CD4-positive, alpha-beta T cell (primary cell): Measurements from ENCODE around the gene ABCA13. TPM values are rescaled to one million over a fixed set of nuclear protein-coding genes. Genes with fewer than 3 reads are reported as not detected.

ENCODE experiments used
- ATAC-seq: fragments of 200-7000 bp; cut with Tn5 transposase; one replicate; pipeline ENCODE4 v1.10.0; 2022; ENCODE audit warnings: mild to moderate bottlenecking; ENCODE audit not compliant: poor library complexity
- CTCF ChIA-PET: fragments of 350-600 bp; sonication (Branson Sonifier 250); formaldehyde crosslinking; loops from one replicate; lab custom pipeline; 2021; ENCODE audit warnings: antibody characterized with exemption, inconsistent platforms; lab: Charles Lee
- POLR2A ChIA-PET: fragments of 350-600 bp; sonication (Branson Sonifier 250); formaldehyde crosslinking; loops from one replicate; lab custom pipeline; 2021; ENCODE audit warnings: antibody characterized with exemption, inconsistent platforms; lab: Charles Lee
- DNase-seq, 14 experiments: peaks; one replicate each; pipeline ENCODE4 v3.0.0-alpha.2; 2013 to 2020; ENCODE audit warnings: mixed read lengths in 2 of 14
- H3K27ac ChIP-seq, 2 donors: one replicate each; pipeline versions ENCODE4 v1.5.1 to v1.7.0; 2013; ENCODE audit warnings: low read length in 2 of 2, low read depth in 1 of 2, mild to moderate bottlenecking in 1 of 2
- H3K27me3 ChIP-seq, 2 experiments: 1 replicate in 1 of 2; 2 replicates in 1 of 2; pipeline versions ENCODE4 v1.6.1 to v1.7.0; 2013; ENCODE audit warnings: low read length in 2 of 2, control low read depth in 1 of 2, mild to moderate bottlenecking in 1 of 2, moderate library complexity in 1 of 2; ENCODE audit not compliant: insufficient read depth in 2 of 2, control insufficient read depth in 1 of 2
- H3K36me3 ChIP-seq: one replicate; pipeline ENCODE4 v1.6.1; 2013; ENCODE audit warnings: low read length, control low read depth; ENCODE audit not compliant: insufficient read depth
- H3K4me1 ChIP-seq: one replicate; pipeline ENCODE4 v1.6.1; 2013; ENCODE audit warnings: low read length, control low read depth; ENCODE audit not compliant: insufficient read depth
- H3K4me3 ChIP-seq: one replicate; pipeline ENCODE4 v1.5.1; 2013; ENCODE audit warnings: mild to moderate bottlenecking, low read length, moderate library complexity
- H3K9me3 ChIP-seq, 2 experiments: 1 replicate in 1 of 2; 2 replicates in 1 of 2; pipeline versions ENCODE4 v1.6.1 to v1.7.0; 2013; ENCODE audit warnings: low read length in 2 of 2, mild to moderate bottlenecking in 2 of 2, control low read depth in 1 of 2, moderate library complexity in 1 of 2; ENCODE audit not compliant: control insufficient read depth in 1 of 2, insufficient read depth in 1 of 2
- H3K27ac Mint-ChIP-seq: one replicate; pipeline ENCODE4 v1.8.0; 2020; ENCODE audit warnings: mixed read lengths
- H3K27me3 Mint-ChIP-seq: one replicate; pipeline ENCODE4 v1.8.0; 2021; ENCODE audit warnings: mixed read lengths
- H3K36me3 Mint-ChIP-seq: one replicate; pipeline ENCODE4 v1.8.0; 2021; ENCODE audit warnings: low read depth, mixed read lengths
- H3K4me1 Mint-ChIP-seq: one replicate; pipeline ENCODE4 v1.8.0; 2021; ENCODE audit warnings: low read depth, mixed read lengths
- H3K4me3 Mint-ChIP-seq: one replicate; pipeline ENCODE4 v1.8.0; 2020; ENCODE audit warnings: mild to moderate bottlenecking, mixed read lengths
- H3K9me3 Mint-ChIP-seq: one replicate; pipeline ENCODE4 v1.8.0; 2020; ENCODE audit warnings: mixed read lengths
- intact Hi-C, 2 experiments: fragments of 100-400 bp; cut with DNase I in 1 of 2; cut with micrococcal nuclease in 1 of 2; formaldehyde crosslinking; loops; one replicate each; pipeline versions ENCODE4 v1.15.1 to v1.9.0; 2023 to 2025; cut with DNase I, micrococcal nuclease
- total RNA-seq, 174 experiments: library from RNA in 2 of 174; stranded (reverse) in 2 of 174; gene quantifications; one replicate each; pipeline ENCODE4 v1.2.3 and lab custom pipeline; 2021 to 2026
- TF ChIP-seq, protein P1 (sequence below): fragments of 200-600 bp; IDR thresholded peaks from one replicate; pipeline ENCODE4 v1.8.0; 2022; ENCODE audit warnings: antibody characterized with exemption, mild to moderate bottlenecking

ABCA13 gene
- total RNA-seq, 2 experiments from 2014 or later = not detected

DNA sequence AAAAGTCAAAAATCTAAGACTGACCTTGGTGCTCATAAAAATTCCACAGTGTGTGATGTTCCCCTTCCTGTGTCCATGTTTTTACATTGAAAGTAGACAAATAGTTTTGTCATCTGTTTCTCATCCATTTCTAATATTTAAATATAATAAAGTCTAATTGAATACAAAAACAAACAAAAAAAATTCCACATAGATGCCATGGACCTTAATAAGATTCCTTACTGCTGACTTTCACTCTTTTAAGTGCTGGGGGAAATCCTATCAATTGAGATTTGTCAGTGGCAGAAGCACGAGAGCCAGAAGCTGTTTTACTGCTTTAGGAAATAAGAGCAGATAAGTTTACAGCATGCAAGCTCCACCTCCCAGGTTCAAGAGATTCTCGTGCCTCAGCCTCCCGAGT is 310.0 kb downstream of the ABCA13 start:
- intact Hi-C loops = no loop called here
- Mint-ChIP-seq H3K4me1 (no peaks in the 10 kb centered on the region), H3K27me3 (no peaks in the 10 kb centered on the region), H3K9me3 (peaks cover 6% of the 10 kb centered on the region), H3K36me3 (no peaks in the 10 kb centered on the region), H3K27ac (no peak overlapping the region), H3K4me3 (no peak overlapping the region)
- Histone ChIP-seq H3K27me3 (no peaks in the 10 kb centered on the region), H3K4me1 (no peaks in the 10 kb centered on the region), H3K9me3 (peaks cover 0 to 11% of the 10 kb centered on the region in 2 experiments), H3K27ac (no peak overlapping the region), H3K4me3 (no peak overlapping the region), H3K36me3 (no peaks in the 10 kb centered on the region)
- TF ChIP-seq, protein P1, sequence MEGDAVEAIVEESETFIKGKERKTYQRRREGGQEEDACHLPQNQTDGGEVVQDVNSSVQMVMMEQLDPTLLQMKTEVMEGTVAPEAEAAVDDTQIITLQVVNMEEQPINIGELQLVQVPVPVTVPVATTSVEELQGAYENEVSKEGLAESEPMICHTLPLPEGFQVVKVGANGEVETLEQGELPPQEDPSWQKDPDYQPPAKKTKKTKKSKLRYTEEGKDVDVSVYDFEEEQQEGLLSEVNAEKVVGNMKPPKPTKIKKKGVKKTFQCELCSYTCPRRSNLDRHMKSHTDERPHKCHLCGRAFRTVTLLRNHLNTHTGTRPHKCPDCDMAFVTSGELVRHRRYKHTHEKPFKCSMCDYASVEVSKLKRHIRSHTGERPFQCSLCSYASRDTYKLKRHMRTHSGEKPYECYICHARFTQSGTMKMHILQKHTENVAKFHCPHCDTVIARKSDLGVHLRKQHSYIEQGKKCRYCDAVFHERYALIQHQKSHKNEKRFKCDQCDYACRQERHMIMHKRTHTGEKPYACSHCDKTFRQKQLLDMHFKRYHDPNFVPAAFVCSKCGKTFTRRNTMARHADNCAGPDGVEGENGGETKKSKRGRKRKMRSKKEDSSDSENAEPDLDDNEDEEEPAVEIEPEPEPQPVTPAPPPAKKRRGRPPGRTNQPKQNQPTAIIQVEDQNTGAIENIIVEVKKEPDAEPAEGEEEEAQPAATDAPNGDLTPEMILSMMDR = no peak
- POLR2A ChIA-PET = no interaction called here
- ATAC-seq (no peak), DNase-seq (no peak)
- CTCF ChIA-PET = no interaction called here

DNA sequence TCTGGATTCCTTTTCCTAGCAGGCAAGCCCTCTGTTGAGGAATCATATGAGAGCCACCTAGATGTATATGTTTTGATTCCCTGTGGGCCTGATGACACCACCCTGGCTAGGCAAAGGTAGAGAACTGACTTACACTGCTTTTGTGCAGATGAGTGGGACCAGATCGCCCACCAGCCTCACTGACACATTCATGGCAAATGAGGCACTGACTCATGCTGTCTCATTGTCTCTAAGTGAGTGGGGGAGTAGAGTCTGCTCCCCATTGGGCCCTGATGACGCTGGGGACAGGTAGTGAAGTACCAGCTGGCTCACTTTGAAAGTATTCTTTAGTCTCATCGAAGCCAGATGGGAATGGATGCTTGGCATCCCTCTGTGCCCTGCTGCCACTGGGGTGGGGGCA is 326.3 kb downstream of the ABCA13 start:
- intact Hi-C loops = no loop called here
- CTCF ChIA-PET = no interaction called here

DNA sequence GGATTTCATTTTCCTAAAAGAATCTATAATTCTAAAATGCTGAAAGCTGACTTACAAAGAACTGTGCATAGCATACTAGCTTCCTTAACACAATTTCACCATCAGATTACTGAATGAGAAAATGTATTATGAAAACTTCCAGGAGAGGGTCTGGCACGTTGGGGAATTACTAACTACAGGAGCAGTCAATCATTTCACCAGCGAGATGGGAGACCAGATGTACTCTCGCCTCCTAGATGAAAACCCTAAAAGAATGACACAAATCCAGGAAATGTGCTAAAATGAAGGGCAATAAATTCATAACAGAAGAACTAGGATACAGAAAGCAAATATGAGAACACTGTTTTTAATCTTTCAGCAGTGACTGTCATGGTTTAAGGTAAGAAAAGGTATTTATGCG is 330.8 kb downstream of the ABCA13 start:
- Mint-ChIP-seq H3K27me3 (no peaks in the 10 kb centered on the region), H3K27ac (no peak overlapping the region)
- no peak for ATAC-seq

More for the DNA sequence above, 326.3 kb downstream of the ABCA13 start:
- Mint-ChIP-seq H3K4me1 (no peaks in the 10 kb centered on the region), H3K4me3 (no peak overlapping the region), H3K9me3 (no peaks in the 10 kb centered on the region), H3K36me3 (no peaks in the 10 kb centered on the region), H3K27me3 (no peaks in the 10 kb centered on the region), H3K27ac (no peak overlapping the region)
- no peaks in the 10 kb centered on the region for H3K4me1 ChIP-seq
- H3K27ac ChIP-seq = no peak overlapping the region
- H3K4me3 ChIP-seq = no peak overlapping the region
- DNase-seq (no peak), ATAC-seq (no peak)
- POLR2A ChIA-PET = no interaction called here
- TF ChIP-seq, protein P1 = no peak
- no peaks in the 10 kb centered on the region for H3K27me3 ChIP-seq
- H3K9me3 ChIP-seq = no peaks in the 10 kb centered on the region
- H3K36me3 ChIP-seq = no peaks in the 10 kb centered on the region

More for the DNA sequence above, 330.8 kb downstream of the ABCA13 start:
- no peak overlapping the region for H3K4me3 Mint-ChIP-seq
- POLR2A ChIA-PET = no interaction called here
- TF ChIP-seq, protein P1 = no peak
- Histone ChIP-seq H3K27ac (no peak overlapping the region), H3K36me3 (no peaks in the 10 kb centered on the region), H3K4me1 (no peaks in the 10 kb centered on the region), H3K4me3 (no peak overlapping the region), H3K27me3 (no peaks in the 10 kb centered on the region), H3K9me3 (no peaks in the 10 kb centered on the region)
- CTCF ChIA-PET = no interaction called here
- no peak for DNase-seq
- H3K36me3 Mint-ChIP-seq = no peaks in the 10 kb centered on the region
- H3K9me3 Mint-ChIP-seq = no peaks in the 10 kb centered on the region
- intact Hi-C loops = no loop called here
- H3K4me1 Mint-ChIP-seq = no peaks in the 10 kb centered on the region
